Non-pigmented ciliary epithelial cell (primary cell): ENCODE measurements around the gene TRIM52.
"Not testable (repeated sequence)": the region's sequence is repeated elsewhere in the genome, so short reads cannot be mapped to it uniquely, and the experiment has no call there.

Experiments
- DNase-seq: peaks from one replicate; pipeline ENCODE4 v3.0.0-alpha.2; 2010; ENCODE audit warnings: low read depth

The TRIM52 gene

DNA sequence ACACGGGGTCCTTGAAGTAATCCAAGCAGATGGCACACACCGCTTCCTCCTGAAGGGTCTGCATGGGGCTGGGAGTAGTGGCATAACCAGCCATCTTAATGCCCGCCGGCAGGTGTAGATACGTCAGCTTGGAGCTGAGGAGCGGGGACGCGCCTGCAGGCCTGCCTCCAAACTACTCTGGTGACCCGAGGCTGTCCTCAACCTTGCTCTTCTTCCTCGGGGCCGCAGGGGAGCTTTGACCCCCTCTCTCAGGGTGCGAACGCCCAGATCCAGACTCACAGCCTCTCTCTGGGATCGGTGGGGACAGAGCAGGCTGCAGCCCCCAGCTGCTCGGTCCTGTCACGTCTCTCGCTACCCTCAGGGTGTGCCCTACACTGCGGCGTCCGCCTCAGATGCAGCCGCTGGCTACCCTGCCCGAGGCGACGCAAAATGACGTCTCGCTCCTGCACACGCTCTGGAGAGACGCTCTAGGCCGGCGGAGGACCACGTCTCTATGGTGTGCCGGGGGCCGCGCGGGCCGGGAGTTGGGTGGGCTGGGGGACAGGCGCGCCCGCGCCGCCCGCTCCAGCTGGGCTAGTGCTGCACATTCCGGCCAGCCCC lies at the start of gene TRIM52:
TSS of gene TRIM52 (minus strand) at position 424 of the 600 bp plus-strand sequence. CDS start at position 94, 330 bp downstream.
- DNase-seq: peak; percentile 51

DNA sequence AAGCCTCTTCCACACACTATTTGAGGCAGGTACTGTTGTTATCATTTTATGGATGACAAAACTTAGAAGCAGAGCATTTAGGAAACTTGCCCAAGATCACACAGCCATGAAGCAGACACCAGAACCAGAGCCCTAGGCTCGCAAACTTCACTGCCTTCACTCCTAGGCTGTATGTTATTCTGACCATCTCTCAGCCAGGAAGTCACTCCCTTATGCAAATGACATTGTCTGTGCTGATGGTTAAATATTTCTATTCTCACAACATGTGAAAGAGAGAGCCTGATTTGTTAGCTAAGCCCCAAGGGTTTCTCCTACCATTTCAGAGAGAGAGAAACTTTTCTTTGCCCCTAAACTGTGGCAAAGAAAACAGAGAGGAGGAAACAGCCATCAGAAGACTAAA lies 26.4 kb upstream of the TRIM52 start:
- DNase-seq: not testable (repeated sequence)

DNA sequence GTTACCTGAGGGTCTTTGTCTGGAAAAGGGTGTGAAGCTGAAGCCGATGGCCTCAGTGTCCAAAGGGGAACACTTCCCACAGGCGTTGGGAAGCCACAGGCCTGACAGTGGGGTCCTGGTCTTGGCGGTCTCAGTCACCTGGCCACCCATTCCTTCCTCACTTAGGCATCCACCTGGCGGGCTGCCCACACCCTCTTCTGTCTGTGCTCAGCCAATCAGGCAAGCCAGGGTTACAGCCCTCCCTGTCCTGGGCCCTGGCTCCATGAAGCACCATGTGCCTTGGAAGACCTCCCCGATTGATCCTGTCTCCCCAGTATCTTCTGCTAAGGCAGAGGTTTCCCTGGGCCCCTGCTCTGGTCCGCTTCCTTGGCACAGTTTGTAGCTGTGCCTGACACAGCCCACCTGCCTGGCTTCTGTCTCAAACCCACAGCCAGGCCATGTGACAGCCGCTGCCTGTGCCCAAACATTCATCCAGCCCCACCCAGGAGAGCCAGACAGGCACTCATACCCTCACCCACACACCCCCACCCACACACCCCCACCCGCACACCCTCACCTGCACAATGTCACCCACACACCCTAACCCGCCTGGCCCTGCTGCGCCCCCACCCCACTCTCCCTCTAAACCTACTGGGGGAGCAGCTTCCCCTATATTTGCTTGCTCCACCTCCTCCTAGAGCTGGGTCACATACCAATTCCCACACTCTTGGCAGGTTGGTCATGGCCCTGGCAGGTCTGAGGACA lies 25.2 kb upstream of the TRIM52 start:
- not testable (repeated sequence) for DNase-seq

DNA sequence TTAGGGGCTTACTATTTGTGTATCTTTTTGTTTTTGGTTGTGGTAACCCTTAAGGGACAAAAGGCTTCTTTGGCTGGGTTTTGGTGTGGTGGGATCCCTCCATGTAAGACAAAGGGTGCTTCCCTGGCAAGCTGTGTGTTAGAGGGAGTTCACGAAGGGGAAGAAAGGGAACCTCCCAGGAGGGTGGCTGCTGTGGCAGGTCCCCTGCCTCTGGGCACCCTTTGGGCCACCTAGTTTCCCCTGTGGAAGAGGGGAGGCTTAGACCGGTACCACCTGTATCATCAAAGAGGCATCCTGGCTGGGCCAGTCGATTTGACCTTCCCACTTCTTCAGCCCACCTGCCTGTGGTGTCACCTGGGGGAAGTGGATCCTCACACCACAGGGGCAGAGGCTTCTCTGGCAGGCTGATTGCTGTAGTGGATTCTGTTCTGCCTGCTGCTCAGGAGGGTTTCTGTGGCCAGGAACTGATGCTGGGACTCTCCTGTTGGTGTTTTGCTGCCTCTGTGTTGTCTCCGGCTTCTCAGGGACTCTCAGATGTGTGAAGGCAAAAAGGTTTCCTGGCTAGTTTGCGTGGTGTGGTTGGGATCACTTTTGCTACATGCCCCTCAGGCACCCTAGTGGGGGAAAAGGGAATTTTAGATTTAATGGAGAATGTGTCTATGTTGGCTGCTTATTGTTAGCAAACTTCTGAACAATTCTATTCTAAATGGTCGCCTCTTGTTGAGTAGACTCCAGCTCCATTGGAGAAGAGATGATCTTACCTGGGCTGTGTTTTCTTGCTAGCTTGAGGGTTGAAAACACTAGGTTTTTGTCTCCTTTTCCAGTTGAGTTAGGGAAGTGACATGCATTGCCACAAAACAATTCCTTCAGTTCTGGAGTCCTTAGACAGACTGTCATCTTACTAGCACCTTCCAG lies 23.2 kb upstream of the TRIM52 start:
- not testable (repeated sequence) for DNase-seq

DNA sequence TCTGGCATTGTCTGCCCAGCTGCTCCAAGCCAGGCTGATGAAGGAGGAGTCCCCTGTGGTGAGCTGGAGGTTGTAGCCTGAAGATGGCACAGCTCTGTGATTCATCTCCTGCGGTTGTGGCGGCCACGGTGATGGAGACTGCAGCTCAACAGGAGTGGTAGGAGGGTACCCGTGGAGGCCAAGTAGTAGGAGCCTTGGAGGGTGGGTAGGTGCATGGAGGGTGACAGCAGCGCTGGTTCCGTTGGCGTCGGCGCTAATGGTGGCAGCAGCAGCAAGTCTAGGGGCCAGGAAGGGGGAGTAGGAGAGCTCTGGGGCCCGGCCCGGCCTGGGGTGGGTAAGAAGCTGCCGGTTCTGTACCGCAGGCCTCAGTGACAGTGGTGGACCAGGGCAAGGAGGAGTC lies 22.4 kb upstream of the TRIM52 start:
- DNase-seq: no peak

DNA sequence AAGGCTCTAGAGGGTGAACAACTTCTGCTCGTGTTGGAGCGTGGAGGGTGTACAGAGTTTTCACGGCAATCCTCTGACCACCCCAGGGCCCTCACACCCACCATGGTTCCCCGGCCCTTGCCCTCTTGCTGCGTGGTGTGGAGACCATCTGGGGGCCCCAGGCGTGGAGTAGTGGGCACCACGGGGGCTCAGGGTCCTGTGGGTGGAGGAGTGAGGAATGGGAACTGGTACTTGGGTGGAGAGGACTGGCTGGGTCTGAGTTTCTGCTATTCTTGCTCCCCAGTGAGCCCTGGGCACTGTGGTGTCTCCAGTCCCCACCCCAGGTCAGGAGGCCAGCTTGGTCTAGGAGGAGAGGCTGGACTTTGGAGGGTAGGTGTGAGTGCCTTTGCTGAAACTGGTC lies 21.9 kb upstream of the TRIM52 start:
- no peak for DNase-seq

DNA sequence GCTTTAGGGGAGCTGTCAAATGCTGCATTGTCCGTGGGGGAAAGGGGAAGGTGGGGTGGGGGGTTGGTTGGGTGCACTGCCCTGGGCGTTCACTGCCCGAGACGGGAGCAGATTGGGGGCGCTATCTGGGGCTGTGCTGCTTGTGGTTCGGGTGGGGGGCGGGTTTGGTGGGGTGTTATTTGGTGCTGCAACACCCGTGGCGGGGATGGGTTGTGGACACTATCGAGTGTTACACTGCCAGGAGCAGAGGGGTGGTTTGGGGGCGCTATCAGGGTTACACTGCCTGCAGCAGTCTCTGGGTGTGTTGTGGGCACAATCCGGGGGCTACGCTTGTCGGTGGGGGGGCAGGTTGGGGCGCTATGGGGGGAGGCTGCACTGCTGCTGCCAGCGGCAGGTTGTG lies 21.5 kb upstream of the TRIM52 start:
- not testable (repeated sequence) for DNase-seq

DNA sequence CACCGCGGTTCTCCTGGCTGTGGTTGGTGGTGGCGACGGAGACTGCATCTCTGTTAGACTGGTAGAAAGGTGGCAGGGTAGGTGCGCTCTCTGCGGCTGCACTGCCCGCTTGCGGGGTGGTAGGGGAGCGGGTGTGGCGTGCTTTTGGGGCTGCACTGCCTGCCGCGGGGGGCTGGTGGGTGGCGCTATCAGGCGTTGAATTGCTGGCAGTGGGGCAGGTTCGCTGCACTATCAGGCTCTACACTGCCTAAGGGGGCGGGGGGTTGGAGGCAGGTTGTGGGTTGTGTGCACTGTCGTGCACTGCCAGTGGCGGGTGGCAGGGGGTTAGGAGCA lies 21.0 kb upstream of the TRIM52 start:
- no peak for DNase-seq

DNA sequence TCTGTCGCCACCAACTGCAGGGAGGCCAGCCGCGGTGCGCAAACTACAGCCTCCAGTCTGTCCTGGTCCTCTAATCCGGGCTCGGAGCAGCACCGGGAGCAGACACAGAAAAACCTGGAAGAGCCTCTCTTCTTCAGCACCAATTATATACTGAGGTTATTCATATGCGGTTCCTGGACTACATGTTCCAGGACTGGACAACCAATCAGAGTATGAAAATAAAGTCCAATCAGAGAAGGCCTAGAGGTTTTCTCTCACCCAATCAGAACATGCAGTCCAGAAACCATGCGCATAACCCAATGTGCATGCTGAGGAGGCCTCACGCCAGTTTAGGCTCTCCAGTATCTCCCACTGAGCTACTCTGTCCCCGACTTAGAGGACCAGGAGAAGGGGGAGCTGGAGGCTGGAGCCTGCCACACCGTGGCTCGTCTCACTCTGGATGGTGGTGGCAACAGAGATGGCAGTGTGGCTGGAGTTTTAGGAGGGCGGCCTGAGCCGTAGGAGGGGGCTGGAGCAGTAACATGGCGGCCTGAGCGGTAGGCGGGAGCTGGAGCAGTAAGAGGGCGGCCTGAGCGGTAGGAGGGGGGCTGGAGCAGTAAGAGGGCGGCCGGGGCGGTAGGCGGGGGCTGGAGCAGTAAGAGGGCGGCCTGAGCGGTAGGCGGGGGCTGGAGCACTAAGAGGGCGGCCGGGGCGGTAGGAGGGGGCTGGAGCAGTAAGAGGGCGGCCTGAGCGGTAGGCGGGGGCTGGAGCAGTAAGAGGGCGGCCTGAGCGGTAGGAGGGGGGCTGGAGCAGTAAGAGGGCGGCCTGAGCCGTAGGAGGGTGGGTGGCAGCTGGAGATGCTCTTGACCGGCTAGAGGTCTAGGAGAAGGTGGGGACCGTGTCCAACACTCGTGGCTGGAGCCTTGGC lies 20.4 kb upstream of the TRIM52 start:
- DNase-seq: no peak

DNA sequence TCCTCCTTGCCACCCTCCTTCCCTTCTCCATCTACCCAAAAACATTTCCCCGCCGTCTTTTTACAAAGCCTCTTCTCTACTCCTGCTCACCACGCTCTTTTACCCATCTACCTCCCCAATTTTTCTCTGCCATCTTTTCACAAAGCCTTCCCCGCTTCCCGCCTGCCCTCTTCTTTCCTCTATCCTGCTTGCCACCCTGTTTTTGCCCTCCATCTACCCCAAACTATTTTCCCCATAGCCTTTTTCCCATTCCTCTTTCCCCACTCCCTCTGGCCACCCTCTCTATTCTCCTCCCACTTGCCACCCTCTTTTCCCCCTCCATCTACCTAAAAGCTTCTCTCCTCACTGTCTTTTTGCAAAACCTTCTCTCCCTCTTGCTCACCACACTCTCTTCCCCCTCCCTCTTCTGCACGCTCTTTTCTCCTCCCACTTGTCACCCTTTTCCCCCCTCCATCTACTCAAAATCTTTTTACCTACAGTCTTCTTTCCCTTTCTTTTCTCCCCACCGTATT lies 19.4 kb upstream of the TRIM52 start:
- DNase-seq: no peak

DNA sequence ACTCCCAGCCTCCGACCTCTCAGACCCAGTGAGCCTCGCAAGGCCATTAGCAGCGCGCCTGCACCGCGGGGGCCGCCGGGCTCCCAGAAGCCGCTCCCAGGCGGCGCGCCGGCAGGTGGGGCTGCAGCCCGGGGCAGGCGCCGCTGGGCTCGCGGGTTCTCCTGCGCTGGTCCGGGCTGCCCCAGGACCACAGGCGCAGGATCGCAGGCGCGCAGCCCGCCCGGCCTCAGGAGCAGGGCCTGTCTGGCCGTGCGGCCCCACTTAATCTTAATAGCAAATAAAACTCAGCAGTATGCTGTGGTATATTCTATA lies 12.4 kb upstream of the TRIM52 start:
- DNase-seq: not testable (repeated sequence)

DNA sequence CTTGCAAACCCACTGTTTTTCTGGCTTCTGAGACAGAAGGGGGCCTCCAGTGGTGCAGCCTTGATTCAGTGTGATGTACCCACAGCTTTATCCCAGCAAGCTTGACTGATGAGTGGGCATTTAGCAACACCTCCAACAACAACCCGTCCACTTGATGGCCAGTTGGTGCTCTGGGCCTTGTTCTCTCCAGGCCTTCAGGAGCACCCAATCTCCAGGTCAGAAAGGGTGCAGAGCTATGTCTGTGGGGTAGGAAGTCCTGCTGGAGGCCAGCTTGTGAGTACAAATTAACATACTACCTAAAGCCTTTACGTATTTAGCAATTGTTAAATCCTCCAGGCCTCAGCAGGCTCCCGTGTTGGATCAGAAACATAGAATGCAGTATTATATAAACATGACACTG lies 10.1 kb upstream of the TRIM52 start:
- no peak for DNase-seq

DNA sequence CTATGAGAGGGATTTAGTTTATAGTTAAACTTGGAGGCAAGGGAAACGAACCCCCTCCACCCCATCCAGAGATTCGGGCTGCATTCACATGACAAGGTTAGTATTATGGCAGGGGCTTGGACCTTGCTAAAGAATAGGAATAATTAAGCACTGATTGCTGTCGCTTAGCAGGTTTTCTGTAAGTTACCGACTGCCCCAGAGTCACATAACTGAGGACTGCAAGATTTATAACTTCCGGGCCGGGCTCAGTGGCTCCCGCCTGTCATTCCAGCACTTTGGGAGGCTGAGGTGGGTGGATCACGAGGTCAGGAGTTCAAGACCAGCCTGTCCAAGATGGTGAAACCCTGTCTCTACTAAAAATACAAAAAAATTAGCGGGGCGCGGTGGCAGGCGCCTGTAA lies 7.0 kb upstream of the TRIM52 start:
- DNase-seq: not testable (repeated sequence)

DNA sequence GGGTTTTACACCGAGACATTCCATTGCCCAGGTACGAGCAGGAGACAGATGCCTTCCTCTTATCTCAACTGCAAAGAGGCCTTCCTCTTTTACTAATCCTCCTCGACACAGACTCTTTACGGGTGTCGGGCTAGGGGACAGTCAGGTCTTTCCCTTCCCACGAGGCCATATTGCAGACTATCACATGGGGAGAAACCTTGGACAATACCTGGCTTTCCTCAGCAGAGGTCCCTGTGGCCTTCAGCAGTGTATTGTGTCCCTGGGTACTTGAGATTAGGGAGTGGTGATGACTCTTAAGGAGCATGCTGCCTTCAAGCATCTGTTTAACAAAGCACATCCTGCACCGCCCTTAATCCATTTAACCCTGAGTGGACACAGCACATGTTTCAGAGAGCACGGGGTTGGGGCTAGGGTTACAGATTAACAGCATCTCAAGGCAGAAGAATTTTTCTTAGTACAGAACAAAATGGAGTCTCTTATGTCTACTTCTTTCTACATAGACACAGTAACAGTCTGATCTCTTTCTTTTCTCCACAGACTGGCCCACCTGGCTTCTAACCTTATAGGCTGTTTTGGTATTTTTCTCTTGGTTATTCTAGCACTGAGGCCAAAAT lies 6.5 kb upstream of the TRIM52 start:
- not testable (repeated sequence) for DNase-seq

DNA sequence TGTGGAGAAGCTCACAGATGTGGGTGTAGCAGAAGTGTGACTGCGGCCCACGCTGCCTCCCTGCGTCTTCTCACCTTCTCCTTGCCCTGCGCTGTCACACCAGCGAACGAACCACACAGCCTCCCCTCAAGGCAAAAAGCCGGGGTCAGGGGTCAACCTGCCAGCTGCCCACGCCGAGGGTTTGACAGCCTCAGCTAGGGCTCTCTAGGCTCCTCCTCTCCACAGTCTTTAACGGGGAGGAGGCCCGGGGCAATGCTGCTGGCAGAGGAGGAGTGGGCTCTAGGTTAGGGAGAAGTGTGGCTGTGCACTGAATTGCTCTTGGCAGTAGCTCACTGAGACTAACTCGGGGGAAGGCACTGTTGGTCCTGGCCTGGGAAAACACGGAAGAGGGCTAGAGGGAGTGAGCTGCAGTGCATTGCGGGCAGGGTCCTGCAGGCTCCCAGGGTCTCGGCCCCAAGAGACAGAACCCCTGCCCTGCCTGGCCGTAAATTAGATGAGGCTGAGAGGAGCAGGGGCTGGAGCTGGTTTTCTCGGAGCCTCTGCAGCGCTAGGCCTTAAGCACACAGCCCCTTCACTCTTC lies 4.2 kb upstream of the TRIM52 start:
- no peak for DNase-seq

DNA sequence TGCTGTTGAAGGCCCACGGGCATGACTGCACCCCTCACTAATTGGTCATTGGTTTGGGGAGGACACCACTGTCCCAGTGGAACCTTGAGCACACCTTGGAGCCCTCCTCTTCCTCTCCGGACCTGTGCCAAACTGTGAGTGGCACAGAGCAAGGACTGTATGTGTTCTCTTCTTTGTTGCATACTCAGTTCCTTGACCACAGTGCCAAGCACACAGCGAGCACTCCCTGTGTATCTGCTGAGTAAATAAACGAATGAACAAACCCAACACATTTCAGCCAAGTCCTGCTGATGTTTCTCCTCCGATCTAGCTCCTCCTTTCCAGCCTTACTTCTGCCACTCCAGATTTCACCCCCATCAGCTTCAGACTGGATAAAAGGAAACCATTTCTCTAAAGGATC lies 2.7 kb upstream of the TRIM52 start:
- no peak for DNase-seq

DNA sequence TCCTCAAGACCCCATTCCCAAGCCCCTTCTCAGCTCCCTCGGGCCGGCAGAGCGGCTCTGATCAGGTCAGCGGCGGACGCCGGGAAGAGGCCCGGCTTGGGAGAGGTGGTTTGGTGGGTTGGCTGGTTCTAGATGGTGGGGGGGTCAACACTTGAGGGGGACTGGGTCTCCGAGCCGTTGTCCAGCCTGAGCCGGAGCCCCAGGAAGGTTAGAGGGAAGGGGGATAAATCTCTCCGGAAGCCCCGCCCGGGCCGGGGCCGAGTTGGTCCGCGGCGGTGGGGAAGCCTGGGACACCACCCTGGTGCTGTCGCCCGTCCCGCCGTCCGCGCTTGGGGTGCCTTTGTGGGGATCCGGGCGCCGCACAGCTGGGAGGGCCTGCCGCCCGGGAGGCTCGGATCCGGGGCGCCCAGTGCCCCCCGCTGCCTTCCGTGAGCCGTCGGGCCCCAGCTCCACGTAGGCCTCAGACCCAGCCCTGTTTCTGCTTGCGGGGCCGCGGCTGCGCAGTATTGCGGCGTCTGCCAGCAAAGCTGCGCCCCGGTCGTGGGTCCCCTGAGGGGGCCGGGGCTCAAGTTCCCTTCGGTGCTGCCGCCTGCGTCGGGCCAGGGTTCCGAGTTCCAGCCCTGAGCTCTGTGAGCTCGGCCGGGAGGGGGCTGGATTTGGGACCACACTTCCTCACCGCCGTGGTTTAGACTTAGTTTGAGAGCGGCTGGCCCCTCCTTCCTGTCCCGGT lies 542 bp upstream of the TRIM52 start:
- DNase-seq: no peak

DNA sequence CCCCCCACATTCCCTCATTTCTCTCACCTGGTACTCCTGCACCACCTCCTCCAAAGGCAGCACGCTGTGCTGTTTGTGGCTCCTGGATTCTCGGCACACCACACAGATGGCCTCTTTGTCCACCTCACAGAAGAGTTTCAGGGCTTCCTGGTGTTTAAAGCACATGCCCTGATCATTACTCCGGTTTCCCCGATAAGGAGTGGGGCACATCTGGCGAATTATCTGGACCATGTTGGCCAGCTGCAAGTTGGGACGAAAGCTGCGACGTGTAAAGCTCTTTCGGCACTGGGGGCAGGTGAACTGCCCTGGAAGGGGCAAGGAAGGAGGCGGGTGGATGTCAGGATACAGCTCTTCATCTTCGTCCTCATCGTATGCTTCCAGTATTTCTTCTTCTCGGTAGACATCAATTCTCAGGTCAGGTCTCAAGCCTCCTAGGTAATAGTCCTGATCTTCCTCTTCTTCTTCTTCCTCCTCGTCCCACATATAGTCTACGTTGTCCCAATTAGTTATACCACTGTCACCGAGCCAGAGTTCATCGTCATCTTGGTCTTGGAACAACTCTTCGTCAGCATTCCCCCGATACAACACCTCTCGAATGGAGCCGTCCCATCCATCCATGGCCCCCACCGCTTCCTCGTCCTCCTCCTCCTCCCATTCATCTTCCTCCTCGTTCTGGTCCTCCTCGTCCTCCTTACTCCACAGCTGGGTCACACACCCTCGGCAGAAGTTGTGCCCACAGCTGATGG lies 796 bp downstream of the TRIM52 start:
- no peak for DNase-seq

DNA sequence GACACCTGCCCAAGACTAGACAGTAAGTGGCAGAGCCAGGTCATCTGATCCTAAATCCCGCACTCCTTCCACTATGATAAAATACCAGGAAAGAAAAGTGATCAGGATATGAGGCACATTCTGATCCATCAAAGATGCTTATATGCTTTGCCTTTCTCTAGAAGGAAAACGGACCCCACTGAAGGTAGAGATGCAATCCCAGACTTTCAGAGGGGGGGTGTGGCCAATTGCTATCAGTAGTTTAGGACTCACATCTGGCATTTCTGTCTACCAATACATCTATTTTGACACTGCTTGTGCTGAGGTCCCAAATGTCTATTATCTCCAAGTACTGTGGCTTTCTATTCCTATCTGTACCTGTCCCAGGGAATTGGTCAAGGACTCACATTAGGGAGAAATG lies 1.7 kb downstream of the TRIM52 start:
- DNase-seq: no peak

DNA sequence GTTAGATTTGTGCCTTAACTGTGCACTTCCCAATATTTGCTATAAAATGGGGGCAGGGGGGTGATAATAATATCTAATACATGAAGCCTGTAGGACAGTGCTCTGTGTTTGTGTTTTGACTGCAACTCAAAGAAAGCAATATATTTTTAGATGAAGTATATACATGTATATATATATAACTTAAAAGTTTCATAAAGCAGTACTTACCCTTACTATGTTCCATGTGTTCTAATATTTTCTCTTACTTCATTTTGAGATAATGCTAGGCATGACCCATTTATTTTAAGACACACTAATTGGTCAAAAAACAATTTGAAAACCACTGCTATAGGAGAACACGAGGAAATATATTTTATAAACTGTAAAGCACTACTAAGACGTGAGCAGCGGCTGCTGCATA lies 2.4 kb downstream of the TRIM52 start:
- DNase-seq: no peak
